DOHH2 (cell line): Measurements from ENCODE around the gene P4HB.

Experiments used
- H3F3A ChIP-seq: fragments of 200-600 bp; sonication (generic), shearing (Covaris generic); 2 replicates; pipeline ENCODE4 v1.6.0; 2016; ENCODE audit warnings: antibody characterized with exemption, mild to moderate bottlenecking; ENCODE audit not compliant: control insufficient read depth, insufficient read depth
- H3K27ac ChIP-seq: fragments of 200-600 bp; sonication (generic); 2 replicates; pipeline ENCODE4 v1.5.1; 2014; ENCODE audit warnings: low read depth, mild to moderate bottlenecking, low read length, moderate library complexity
- H3K27me3 ChIP-seq: fragments of 200-600 bp; sonication (generic); 2 replicates; pipeline ENCODE4 v1.6.1; 2014; ENCODE audit warnings: mild to moderate bottlenecking, low read length, mixed read lengths; ENCODE audit not compliant: control insufficient read depth
- H3K36me3 ChIP-seq: fragments of 200-600 bp; sonication (generic); 2 replicates; pipeline ENCODE4 v1.6.1; 2014; ENCODE audit warnings: mild to moderate bottlenecking, low read length, moderate library complexity, mixed read lengths; ENCODE audit not compliant: control insufficient read depth
- H3K4me1 ChIP-seq: fragments of 200-600 bp; sonication (generic); 2 replicates; pipeline ENCODE4 v1.6.1; 2014; ENCODE audit warnings: mild to moderate bottlenecking, low read length, mixed read lengths; ENCODE audit not compliant: control insufficient read depth
- H3K4me2 ChIP-seq: fragments of 200-600 bp; sonication (generic); 2 replicates; pipeline ENCODE4 v1.6.0; 2014; ENCODE audit warnings: mild to moderate bottlenecking, low read length, moderate library complexity
- H3K4me3 ChIP-seq: fragments of 200-600 bp; sonication (generic); 2 replicates; pipeline ENCODE4 v1.5.1; 2014; ENCODE audit warnings: mild to moderate bottlenecking, low read length, mixed read lengths
- H3K79me2 ChIP-seq: fragments of 200-600 bp; sonication (generic); 2 replicates; pipeline ENCODE4 v1.6.1; 2014; ENCODE audit warnings: mild to moderate bottlenecking, low read length, mixed read lengths; ENCODE audit not compliant: control insufficient read depth
- H3K9me2 ChIP-seq: fragments of 200-600 bp; sonication (generic); replicated peaks from 2 replicates; pipeline ENCODE4 v1.6.1; 2014; ENCODE audit warnings: mild to moderate bottlenecking, low read length, mixed read lengths; ENCODE audit not compliant: control insufficient read depth
- H3K9me3 ChIP-seq: fragments of 200-600 bp; sonication (generic); 2 replicates; pipeline ENCODE4 v1.6.1; 2014; ENCODE audit warnings: antibody characterized with exemption, low read length, mixed read lengths; ENCODE audit not compliant: control insufficient read depth, insufficient read depth
- H4K20me1 ChIP-seq: fragments of 200-600 bp; sonication (generic); 2 replicates; pipeline ENCODE4 v1.6.0; 2014; ENCODE audit warnings: low read depth, mild to moderate bottlenecking, antibody characterized with exemption, low read length, moderate library complexity; ENCODE audit not compliant: control insufficient read depth, insufficient read depth
- CTCF ChIP-seq: fragments of 200-600 bp; sonication (generic); IDR thresholded peaks from one replicate; pipeline ENCODE4 v1.5.1; 2014; ENCODE audit warnings: antibody characterized with exemption, mild to moderate bottlenecking, low read depth, low read length; ENCODE audit not compliant: poor library complexity, severe bottlenecking
- EZH2phosphoT487 ChIP-seq: fragments of 200-600 bp; sonication (generic); IDR thresholded peaks from 2 replicates; pipeline ENCODE4 v1.6.1; 2017; ENCODE audit warnings: borderline replicate concordance, mild to moderate bottlenecking, antibody characterized with exemption, low read length, moderate library complexity, mixed read lengths

Gene P4HB

GRCh38 chr17:81844887-81845286 is 15.4 kb downstream of the P4HB start:
- H3K9me3 ChIP-seq = no peaks in the 10 kb centered on the region
- H4K20me1 ChIP-seq = no peaks in the 10 kb centered on the region
- H3K4me3 ChIP-seq = no peak overlapping the region
- no peaks in the 10 kb centered on the region for H3K79me2 ChIP-seq
- H3K4me2 ChIP-seq = no peak overlapping the region
- TF ChIP-seq EZH2phosphoT487 (no peak), CTCF (no peak)
- H3K36me3 ChIP-seq = peaks cover 55% of the 10 kb centered on the region
- H3K9me2 ChIP-seq = no peaks in the 10 kb centered on the region
- no peak overlapping the region for H3K27ac ChIP-seq
- H3K27me3 ChIP-seq = no peaks in the 10 kb centered on the region
- H3F3A ChIP-seq = no peaks in the 10 kb centered on the region
- no peaks in the 10 kb centered on the region for H3K4me1 ChIP-seq

- Histone ChIP-seq H3K27me3 (no peaks in the 10 kb centered on the region), H3K9me3 (no peaks in the 10 kb centered on the region), H3K36me3 (peaks cover 55% of the 10 kb centered on the region), H3K9me2 (no peaks in the 10 kb centered on the region), H4K20me1 (no peaks in the 10 kb centered on the region), H3K4me1 (no peaks in the 10 kb centered on the region), H3K4me3 (no peak overlapping the region), H3F3A (0 out of 2 replicates have a peak, but pooled peaks cover under 1% of the 10 kb centered on the region), H3K79me2 (no peaks in the 10 kb centered on the region), H3K27ac (no peak overlapping the region), H3K4me2 (no peak overlapping the region)
- no peak for TF ChIP-seq CTCF
- TF ChIP-seq EZH2phosphoT487 = no peak
Observed at GRCh38 chr17:81844327-81844851, 15.9 kb downstream of the P4HB start.

GRCh38 chr17:81843713-81844326 is 16.5 kb downstream of the P4HB start:
- peaks cover 55% of the 10 kb centered on the region for H3K36me3 ChIP-seq
- H3K4me1 ChIP-seq = no peaks in the 10 kb centered on the region
- H3K27me3 ChIP-seq = no peaks in the 10 kb centered on the region
- H3K4me2 ChIP-seq = no peak overlapping the region
- no peaks in the 10 kb centered on the region for H3K9me2 ChIP-seq
- TF ChIP-seq CTCF = no peak
- no peak for TF ChIP-seq EZH2phosphoT487
- 0 out of 2 replicates have a peak, but pooled peaks cover 2% of the 10 kb centered on the region for H3F3A ChIP-seq
- no peaks in the 10 kb centered on the region for H3K79me2 ChIP-seq
- H3K27ac ChIP-seq = no peak overlapping the region
- H3K4me3 ChIP-seq = no peak overlapping the region
- H4K20me1 ChIP-seq = no peaks in the 10 kb centered on the region
- H3K9me3 ChIP-seq = no peaks in the 10 kb centered on the region
